GM19395 (cell line): ENCODE data around the gene HOXB5.
A peak's percentile ranks its signal among the peaks of the same experiment; 100 is the strongest.

Source experiments
- ATAC-seq: cut with Tn5 transposase; IDR thresholded peaks from one replicate; pipeline ENCODE4 v1.9.1; 2021; ENCODE audit warnings: mild to moderate bottlenecking, moderate library complexity; ENCODE audit not compliant: unreplicated experiment

HOXB5 gene

DNA sequence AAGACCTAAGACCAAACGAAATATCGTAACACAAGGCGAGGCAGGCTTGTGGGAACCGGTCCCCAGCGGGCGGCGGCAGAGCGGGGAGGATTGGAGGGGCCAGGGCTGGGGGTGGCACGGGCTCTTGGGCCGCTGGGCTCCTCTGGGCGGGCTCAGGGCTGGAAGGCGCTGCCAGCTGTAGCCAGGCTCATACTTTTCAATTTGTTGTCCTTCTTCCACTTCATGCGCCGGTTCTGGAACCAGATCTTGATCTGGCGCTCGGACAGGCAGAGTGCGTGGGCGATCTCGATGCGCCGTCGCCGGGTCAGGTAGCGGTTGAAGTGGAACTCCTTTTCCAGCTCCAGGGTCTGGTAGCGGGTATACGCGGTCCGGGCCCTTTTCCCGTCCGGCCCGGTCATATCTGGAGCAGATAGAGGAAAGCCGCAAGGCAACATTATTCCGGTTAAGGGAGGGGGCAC lies 1.5 kb downstream of the HOXB5 start:
- no peak for ATAC-seq

DNA sequence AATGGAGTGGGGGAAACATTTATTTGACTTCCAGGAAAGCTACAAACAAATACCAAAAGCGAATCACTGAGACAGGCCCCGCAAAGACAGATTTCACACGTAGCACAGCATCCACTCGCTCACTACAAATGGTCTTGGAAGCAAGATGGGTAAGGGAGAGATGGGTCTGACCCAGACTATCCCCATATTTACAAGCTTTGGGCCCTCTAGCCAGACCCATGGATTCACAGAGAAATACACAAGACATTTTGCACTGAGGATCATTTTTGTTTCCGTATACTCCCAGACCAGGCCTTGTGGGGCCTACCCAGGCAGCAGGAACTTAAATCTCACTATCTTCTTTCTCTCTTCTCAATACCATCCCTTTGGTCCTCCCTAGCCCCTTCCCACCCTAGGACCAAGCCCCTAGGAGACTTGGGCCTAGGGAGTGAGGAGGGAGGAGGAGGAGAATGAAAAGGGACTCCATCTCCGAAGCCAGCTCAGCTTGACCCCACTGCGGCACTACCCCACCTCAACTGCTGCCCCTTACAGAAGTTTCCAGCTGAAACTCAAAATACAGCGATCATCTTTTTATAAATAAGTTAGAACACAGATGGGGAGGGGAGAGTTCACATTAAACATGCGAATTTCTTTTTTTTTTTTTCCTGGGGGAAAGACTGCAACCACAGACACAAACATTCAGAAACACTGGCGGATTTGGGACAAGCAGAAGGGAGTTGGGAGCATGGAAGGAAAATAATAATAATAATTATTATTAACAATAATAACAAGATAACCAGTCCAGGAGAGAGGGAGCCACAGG lies 2.1 kb downstream of the HOXB5 start:
- no peak for ATAC-seq

- ATAC-seq: no peak
Measured at GRCh38 chr17:48590607-48591161, 2.9 kb downstream of the HOXB5 start.

DNA sequence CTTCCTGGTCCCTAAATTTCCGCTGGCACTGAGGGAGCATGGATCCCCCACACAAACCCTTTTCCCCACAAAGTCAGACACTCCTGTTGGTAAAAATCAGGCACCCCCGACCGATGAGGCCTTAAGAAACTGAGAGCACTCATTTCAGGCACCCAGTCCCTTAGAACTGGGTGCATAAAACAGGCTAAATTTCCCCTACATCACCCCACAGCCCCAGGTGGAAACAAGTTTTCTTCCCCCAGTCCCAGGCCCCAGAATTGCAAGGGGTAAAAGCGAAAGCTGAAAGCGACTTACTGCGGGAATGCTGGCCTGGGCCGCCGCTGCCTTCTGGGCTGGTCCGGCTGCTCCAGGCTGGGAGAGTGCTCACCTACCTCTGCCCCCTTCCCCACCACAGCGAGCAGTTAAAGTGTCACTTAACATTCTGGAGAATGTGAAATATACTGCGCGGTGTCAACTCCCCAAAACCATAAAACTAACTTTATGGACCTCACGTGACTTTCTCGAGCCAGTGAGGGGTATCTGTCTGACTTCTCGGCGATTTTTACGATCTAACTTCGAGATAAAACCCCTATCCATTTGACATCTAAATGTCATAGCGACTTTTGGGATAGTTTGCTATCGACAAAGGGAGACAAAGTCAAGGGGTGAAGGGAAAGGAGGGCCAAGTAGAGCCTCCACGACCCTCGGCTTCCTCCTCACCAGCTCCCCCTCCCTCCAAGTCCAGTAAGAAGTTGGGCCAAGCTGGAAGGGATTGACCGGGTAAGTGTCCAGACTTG lies 3.6 kb downstream of the HOXB5 start, which contains the start of gene HOXB3:
TSS of gene HOXB3 (minus strand) at position 411 of the 776 bp plus-strand sequence. CDS start 37,767 bp downstream, outside the sequence.
- ATAC-seq: no peak

GRCh38 chr17:48589060-48589830 lies 4.3 kb downstream of the HOXB5 start:
- ATAC-seq: no peak

DNA sequence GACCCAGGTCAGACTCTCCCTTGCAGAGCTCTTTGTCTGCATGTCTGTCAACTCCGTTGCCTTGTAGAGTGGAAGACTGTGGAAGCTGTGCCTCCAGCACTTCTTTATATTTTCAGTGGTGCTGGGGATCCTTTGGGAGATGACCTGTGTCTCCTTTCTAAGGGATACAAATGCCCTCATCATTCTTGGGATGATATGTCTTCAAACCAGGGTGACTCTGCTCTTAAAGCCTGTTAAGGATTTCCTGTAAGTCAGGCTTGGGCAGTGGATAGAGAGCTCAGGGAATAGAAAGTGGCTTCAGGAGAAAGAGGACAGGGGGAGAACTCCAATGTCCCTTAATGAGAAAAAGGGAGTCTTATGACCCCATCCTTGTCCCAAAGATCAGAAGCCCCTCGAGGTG lies 5.1 kb downstream of the HOXB5 start:
- ATAC-seq: no peak

DNA sequence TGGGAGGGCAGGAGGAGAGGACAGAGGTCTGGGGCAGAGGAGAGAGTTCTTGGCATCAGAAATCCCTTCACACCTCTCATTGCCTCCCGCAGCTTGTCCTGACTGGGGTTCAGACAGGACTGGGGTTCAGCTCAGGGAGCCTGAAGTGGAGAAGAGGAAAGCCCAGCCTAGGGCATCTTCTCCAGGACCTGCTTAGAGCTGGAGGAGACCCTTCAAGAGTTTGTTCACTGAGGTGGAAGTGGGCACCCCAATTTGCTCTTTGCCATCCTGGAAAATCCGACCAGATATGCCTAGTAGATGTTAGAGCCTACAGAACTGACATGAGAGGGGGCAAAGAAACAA lies 5.5 kb downstream of the HOXB5 start:
- no peak for ATAC-seq

GRCh38 chr17:48587276-48588073 lies 6.1 kb downstream of the HOXB5 start:
- ATAC-seq: no peak

- no peak for ATAC-seq
Measured at GRCh38 chr17:48586355-48587258, 7.0 kb downstream of the HOXB5 start.

GRCh38 chr17:48584223-48584741 lies 9.3 kb downstream of the HOXB5 start:
- no peak for ATAC-seq

GRCh38 chr17:48583708-48584222 lies 9.8 kb downstream of the HOXB5 start:
- ATAC-seq: no peak

DNA sequence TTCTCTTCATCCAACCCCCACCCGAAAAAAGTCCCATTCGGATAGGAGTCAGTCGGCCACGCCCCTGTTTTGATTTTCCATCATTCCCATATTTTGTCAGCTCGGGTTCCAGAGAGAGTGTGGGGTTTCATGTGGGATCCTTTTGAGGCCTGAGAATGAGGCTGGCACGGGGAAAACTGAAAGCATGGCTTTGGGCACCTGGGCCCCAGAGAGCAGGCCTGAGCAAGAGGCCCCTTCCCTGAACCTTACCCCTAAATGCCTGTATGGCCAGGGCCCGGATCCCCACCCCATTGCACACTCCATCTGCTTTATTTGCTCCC lies 10.9 kb downstream of the HOXB5 start:
- no peak for ATAC-seq

- no peak for ATAC-seq
Measured at GRCh38 chr17:48579760-48580554, 13.6 kb downstream of the HOXB5 start.

DNA sequence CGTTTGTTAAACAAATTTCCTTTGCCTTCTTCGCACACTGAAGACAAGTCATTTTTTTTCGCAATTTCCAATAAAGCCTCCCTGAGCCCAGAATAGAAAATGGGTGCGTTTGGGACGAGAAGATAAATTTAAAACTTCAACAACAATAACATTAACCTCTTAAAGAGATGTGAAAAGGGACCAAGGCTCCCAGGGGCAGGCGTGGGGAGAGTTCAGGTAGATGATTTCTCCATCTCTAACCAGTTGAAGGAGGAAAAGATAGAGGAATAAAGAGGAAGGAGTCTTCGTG lies 14.2 kb downstream of the HOXB5 start:
- ATAC-seq: no peak

GRCh38 chr17:48578616-48579470 lies 14.7 kb downstream of the HOXB5 start:
- ATAC-seq: peak; percentile 37

- ATAC-seq: peak; percentile 63
Measured at GRCh38 chr17:48577946-48578615, 15.5 kb downstream of the HOXB5 start, which contains the start of gene HOXB4. Gene HOXB4 (minus strand): TSS chr17:48578350. CDS start chr17:48578319, 31 bp downstream.
